Mucosa of descending colon (tissue), 3 donors: Measurements from ENCODE around the gene SMC3. TPM values are rescaled to one million over a fixed set of nuclear protein-coding genes. Genes with fewer than 3 reads are reported as not detected.

Experiments
- ATAC-seq: fragments of 200-7000 bp; cut with Tn5 transposase; one replicate; pipeline ENCODE4 v1.9.1; 2020; ENCODE audit warnings: mild to moderate bottlenecking, moderate library complexity
- DNase-seq, 3 donors: peaks; one replicate each; pipeline ENCODE4 v3.0.0-alpha.2; 2020
- H3K36me3 ChIP-seq: fragments of 200-600 bp; one replicate; pipeline ENCODE4 v1.8.0; 2021; ENCODE audit warnings: low read depth, mild to moderate bottlenecking
- H3K4me1 ChIP-seq: fragments of 200-600 bp; one replicate; pipeline ENCODE4 v1.8.0; 2021; ENCODE audit warnings: low read depth, mild to moderate bottlenecking
- H3K4me3 ChIP-seq: fragments of 200-600 bp; one replicate; pipeline ENCODE4 v1.8.0; 2021; ENCODE audit warnings: mild to moderate bottlenecking
- H3K9me3 ChIP-seq: fragments of 200-600 bp; one replicate; pipeline ENCODE4 v1.8.0; 2021; ENCODE audit warnings: mild to moderate bottlenecking
- CTCF ChIP-seq: fragments of 200-600 bp; IDR thresholded peaks from one replicate; pipeline ENCODE4 v1.8.0; 2022; ENCODE audit warnings: antibody characterized with exemption, mild to moderate bottlenecking
- intact Hi-C, 2 donors: fragments of 100-400 bp; cut with DNase I in 1 of 2; cut with micrococcal nuclease in 1 of 2; formaldehyde crosslinking; loops; one replicate each; pipeline versions ENCODE4 v1.11.0 to v1.11.1; 2022; cut with DNase I, micrococcal nuclease
- total RNA-seq, 3 donors: library from RNA; stranded (reverse); fragmentation: NEBNext Ultra II Directional in 2 of 3; extraction: Animal tissue kit (Norgen Biotek cat#: 25700) in 2 of 3; gene quantifications; one replicate each; pipeline versions ENCODE4 v1.2.1 to v1.2.4, GENCODE V29; 2021 to 2023
- donor health status: DM: no; HTN: no; CAD: no; lungs with moderate emphysema.
- donor health status: DM: no; HTN: no; CAD: no.
- donor health status: DM: no; HTN: yes; CAD: no.

SMC3 gene
- total RNA-seq, 3 donors from 2014 or later = 24.1 to 36.3 (median 27.3) TPM

- ATAC-seq = no peak
- TF ChIP-seq CTCF = no peak
- no peaks in the 10 kb centered on the region for H3K9me3 ChIP-seq
- H3K36me3 ChIP-seq = no peaks in the 10 kb centered on the region
- intact Hi-C loops = no loop called here
- H3K4me1 ChIP-seq = no peaks in the 10 kb centered on the region
- H3K4me3 ChIP-seq = no peak overlapping the region
- DNase-seq = no peak
Observed at GRCh38 chr10:110572862-110573261, 5.4 kb downstream of the SMC3 start.

- no peak for DNase-seq
- H3K9me3 ChIP-seq = no peaks in the 10 kb centered on the region
- no peaks in the 10 kb centered on the region for H3K36me3 ChIP-seq
- TF ChIP-seq CTCF = no peak
- H3K4me3 ChIP-seq = no peak overlapping the region
- no peak for ATAC-seq
- H3K4me1 ChIP-seq = no peaks in the 10 kb centered on the region
- intact Hi-C loops = no loop called here
Observed at GRCh38 chr10:110574420-110574819, 6.9 kb downstream of the SMC3 start.

GRCh38 chr10:110576220-110576619 is 8.7 kb downstream of the SMC3 start:
- DNase-seq (no peak), ATAC-seq (no peak)
- no peak for TF ChIP-seq CTCF
- Histone ChIP-seq H3K36me3 (no peaks in the 10 kb centered on the region), H3K9me3 (no peaks in the 10 kb centered on the region), H3K4me3 (no peak overlapping the region), H3K4me1 (no peaks in the 10 kb centered on the region)
- intact Hi-C loops = no loop called here

- ATAC-seq (no peak), DNase-seq (no peak)
- H3K4me3 ChIP-seq = no peak overlapping the region
- TF ChIP-seq CTCF = no peak
- H3K9me3 ChIP-seq = no peaks in the 10 kb centered on the region
- intact Hi-C loops = no loop called here
- no peaks in the 10 kb centered on the region for H3K36me3 ChIP-seq
- no peaks in the 10 kb centered on the region for H3K4me1 ChIP-seq
Observed at GRCh38 chr10:110577056-110577455, 9.6 kb downstream of the SMC3 start.

GRCh38 chr10:110584006-110584405 is 16.5 kb downstream of the SMC3 start:
- no peak for ATAC-seq

More at GRCh38 chr10:110584006-110584405, 16.5 kb downstream of the SMC3 start:
- no peaks in the 10 kb centered on the region for H3K36me3 ChIP-seq
- no peaks in the 10 kb centered on the region for H3K4me1 ChIP-seq
- no peak for DNase-seq
- H3K4me3 ChIP-seq = no peak overlapping the region
- no peaks in the 10 kb centered on the region for H3K9me3 ChIP-seq
- no peak for TF ChIP-seq CTCF
- intact Hi-C loops = loop anchor here in 1 of 2 donors (10.0 kb wide), 1 partner anchor 311 kb away; no protein-coding TSS in a partner anchor
